T-helper 1 cell treated with Interleukin-12 subunit alpha and Interleukin-12 subunit beta and Interleukin-4 antibody, amounts not matched to agents 30 μg/mL and 1 μg/mL, for 36 hours (primary cell): ENCODE results near the gene PARN.

Experiments
- H3K27ac Mint-ChIP-seq: one replicate; pipeline ENCODE4 v1.8.0; 2021; ENCODE audit warnings: mild to moderate bottlenecking, mixed read lengths
- H3K27me3 Mint-ChIP-seq: one replicate; pipeline ENCODE4 v1.8.0; 2021; ENCODE audit warnings: low read depth, mixed read lengths
- H3K36me3 Mint-ChIP-seq: one replicate; pipeline ENCODE4 v1.8.0; 2021; ENCODE audit warnings: low read depth, mixed read lengths
- H3K4me1 Mint-ChIP-seq: one replicate; pipeline ENCODE4 v1.8.0; 2021; ENCODE audit warnings: low read depth, mixed read lengths
- H3K4me3 Mint-ChIP-seq: one replicate; pipeline ENCODE4 v1.8.0; 2021; ENCODE audit warnings: mild to moderate bottlenecking, moderate library complexity, mixed read lengths
- H3K9me3 Mint-ChIP-seq: one replicate; pipeline ENCODE4 v1.8.0; 2021; ENCODE audit warnings: mixed read lengths

Gene PARN

DNA sequence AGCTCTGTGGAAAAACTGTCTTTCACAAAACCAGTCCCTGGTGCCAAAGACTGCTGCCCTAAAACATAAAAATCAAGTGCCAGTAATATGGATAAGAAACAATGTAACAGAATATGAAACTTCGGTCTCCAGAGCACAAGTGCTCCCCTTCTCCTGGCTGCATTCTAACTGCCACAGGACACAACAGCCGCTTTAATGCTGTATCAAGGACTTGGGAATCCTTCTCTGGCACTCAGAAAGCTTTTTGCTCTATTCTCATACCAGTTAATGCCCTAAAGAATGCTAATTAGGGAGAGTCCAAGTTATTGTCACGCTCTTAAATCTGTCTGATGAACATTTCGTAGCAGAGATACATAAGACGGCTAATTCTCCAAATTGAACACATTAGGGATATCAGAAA is 90.9 kb downstream of the PARN start:
- Mint-ChIP-seq H3K9me3 (peaks cover 14% of the 10 kb centered on the region), H3K4me3 (no peak overlapping the region), H3K4me1 (no peaks in the 10 kb centered on the region), H3K36me3 (peaks cover 24% of the 10 kb centered on the region), H3K27me3 (no peaks in the 10 kb centered on the region), H3K27ac (no peak overlapping the region)

- Mint-ChIP-seq H3K9me3 (peaks cover 14% of the 10 kb centered on the region), H3K27me3 (no peaks in the 10 kb centered on the region)
Measured at GRCh38 chr16:14538604-14539003, 91.5 kb downstream of the PARN start.

DNA sequence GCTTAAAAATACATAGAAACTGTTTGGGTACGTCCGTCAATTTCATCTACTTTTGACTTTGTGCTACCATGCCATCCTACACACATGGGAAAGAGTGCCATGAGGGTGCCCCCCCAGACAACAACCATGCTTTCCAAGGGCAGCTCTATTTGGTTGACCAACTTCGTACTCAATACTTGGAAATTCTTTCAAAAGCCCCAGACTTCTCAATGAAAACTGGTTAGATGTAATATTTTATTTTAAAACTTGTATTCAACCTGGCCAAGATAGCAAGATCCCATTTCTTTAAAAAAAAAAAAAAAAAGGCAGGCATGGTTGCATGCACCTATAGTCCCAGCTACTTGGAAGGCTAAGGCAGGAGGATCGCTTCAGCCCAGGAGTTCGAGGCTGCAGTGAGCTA is 98.4 kb downstream of the PARN start:
- Mint-ChIP-seq H3K4me1 (peaks cover 4% of the 10 kb centered on the region), H3K27ac (no peak overlapping the region), H3K9me3 (no peaks in the 10 kb centered on the region), H3K4me3 (no peak overlapping the region), H3K36me3 (peaks cover 2% of the 10 kb centered on the region), H3K27me3 (no peaks in the 10 kb centered on the region)

More at GRCh38 chr16:14538604-14539003, 91.5 kb downstream of the PARN start:
- Mint-ChIP-seq H3K4me3 (no peak overlapping the region), H3K27ac (no peak overlapping the region), H3K4me1 (no peaks in the 10 kb centered on the region), H3K36me3 (peaks cover 19% of the 10 kb centered on the region)

DNA sequence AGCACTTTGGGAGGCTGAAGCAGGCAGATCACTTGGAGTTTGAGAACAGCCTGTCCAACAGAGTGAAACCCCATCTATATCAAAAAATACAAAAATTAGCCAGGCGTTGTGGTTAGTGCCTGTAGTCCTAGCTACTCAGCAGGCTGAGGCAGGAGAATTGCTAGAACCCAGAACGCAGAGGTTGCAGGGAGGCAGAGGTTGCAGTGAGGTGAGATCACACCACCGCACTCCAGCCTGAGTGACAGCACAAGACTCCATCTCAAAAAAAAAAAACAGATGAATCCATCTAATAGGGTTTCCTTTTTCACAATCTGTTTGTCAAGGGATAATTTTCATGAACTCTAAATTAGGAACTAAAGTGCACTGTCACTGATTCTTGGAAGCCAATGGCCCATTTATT is 99.0 kb downstream of the PARN start:
- peaks cover 2% of the 10 kb centered on the region for H3K36me3 Mint-ChIP-seq
- peaks cover 4% of the 10 kb centered on the region for H3K4me1 Mint-ChIP-seq
- H3K9me3 Mint-ChIP-seq = no peaks in the 10 kb centered on the region
- H3K27me3 Mint-ChIP-seq = no peaks in the 10 kb centered on the region
- H3K4me3 Mint-ChIP-seq = no peak overlapping the region
- no peak overlapping the region for H3K27ac Mint-ChIP-seq

DNA sequence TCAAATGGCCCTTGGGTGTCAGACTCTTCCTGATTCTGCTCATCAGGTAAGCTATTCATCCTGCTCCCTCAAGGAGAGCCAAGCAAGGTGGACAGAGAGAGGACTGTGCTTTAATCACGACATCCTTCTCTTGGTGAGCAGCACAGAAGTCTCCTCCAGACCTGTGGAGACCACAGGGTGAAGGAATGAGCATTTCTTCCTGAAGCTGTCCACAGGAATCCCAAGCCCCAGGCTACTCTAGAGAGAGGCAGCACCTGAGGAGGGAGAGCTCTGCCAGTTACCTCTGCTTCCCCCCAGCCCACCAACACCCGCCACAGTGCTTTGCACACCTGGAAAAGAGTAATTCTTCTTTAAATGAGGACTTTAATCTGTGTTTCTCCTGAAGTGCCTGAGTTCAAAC is 100.0 kb downstream of the PARN start:
- Mint-ChIP-seq H3K36me3 (peaks cover 2% of the 10 kb centered on the region), H3K4me3 (no peak overlapping the region)

DNA sequence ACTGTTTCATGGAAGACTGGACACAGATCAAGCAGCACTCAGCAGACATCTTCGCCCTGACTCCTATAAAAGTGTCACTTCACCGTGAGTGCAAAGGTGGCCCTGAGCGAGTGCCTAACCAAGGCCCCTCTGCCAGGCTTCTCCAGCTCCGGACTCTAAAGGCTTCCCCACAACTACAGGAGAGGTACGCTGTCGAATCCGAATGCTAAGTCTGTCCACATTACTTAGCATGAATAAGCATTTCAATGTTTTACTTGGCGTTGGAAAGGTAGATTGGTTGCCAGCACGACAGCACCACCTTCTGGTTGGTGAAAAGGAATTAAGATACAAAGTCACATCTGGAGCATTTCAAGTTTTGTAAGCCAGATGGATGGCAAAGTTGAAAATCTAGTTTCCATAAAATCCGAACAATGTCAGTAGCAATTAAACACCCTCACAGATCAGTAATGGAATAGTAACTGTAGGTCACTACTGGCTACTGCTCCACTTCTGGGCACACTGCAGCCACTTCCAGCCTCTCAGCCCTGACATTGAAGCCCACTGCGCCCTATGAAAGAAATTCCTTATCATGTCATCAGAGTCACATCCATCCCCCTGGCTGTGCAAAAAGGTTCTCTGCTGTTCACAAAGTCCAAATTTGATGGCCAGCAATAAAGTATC is 100.9 kb downstream of the PARN start:
- Mint-ChIP-seq H3K36me3 (peaks cover 2% of the 10 kb centered on the region), H3K27ac (no peak overlapping the region), H3K9me3 (no peaks in the 10 kb centered on the region), H3K4me1 (peaks cover 4% of the 10 kb centered on the region), H3K4me3 (no peak overlapping the region), H3K27me3 (no peaks in the 10 kb centered on the region)

More for the DNA sequence above, 100.0 kb downstream of the PARN start:
- H3K4me1 Mint-ChIP-seq = peaks cover 4% of the 10 kb centered on the region
- no peak overlapping the region for H3K27ac Mint-ChIP-seq
- H3K9me3 Mint-ChIP-seq = no peaks in the 10 kb centered on the region
- H3K27me3 Mint-ChIP-seq = no peaks in the 10 kb centered on the region

- Mint-ChIP-seq H3K4me1 (peaks cover 4% of the 10 kb centered on the region), H3K9me3 (no peaks in the 10 kb centered on the region), H3K27me3 (no peaks in the 10 kb centered on the region), H3K4me3 (no peak overlapping the region), H3K27ac (no peak overlapping the region), H3K36me3 (no peaks in the 10 kb centered on the region)
Measured at GRCh38 chr16:14528306-14528705, 101.8 kb downstream of the PARN start.

GRCh38 chr16:14527411-14528044 is 102.5 kb downstream of the PARN start:
- Mint-ChIP-seq H3K4me1 (peaks cover 4% of the 10 kb centered on the region), H3K9me3 (no peaks in the 10 kb centered on the region), H3K27me3 (no peaks in the 10 kb centered on the region), H3K27ac (no peak overlapping the region), H3K36me3 (no peaks in the 10 kb centered on the region), H3K4me3 (no peak overlapping the region)

- Mint-ChIP-seq H3K4me3 (no peak overlapping the region), H3K9me3 (no peaks in the 10 kb centered on the region), H3K36me3 (no peaks in the 10 kb centered on the region), H3K4me1 (peaks cover 7% of the 10 kb centered on the region), H3K27me3 (no peaks in the 10 kb centered on the region), H3K27ac (no peak overlapping the region)
Measured at GRCh38 chr16:14525596-14525995, 104.5 kb downstream of the PARN start.

- H3K9me3 Mint-ChIP-seq = no peaks in the 10 kb centered on the region
- no peak overlapping the region for H3K4me3 Mint-ChIP-seq
- H3K27ac Mint-ChIP-seq = no peak overlapping the region
- no peaks in the 10 kb centered on the region for H3K27me3 Mint-ChIP-seq
- H3K4me1 Mint-ChIP-seq = peaks cover 7% of the 10 kb centered on the region
- no peaks in the 10 kb centered on the region for H3K36me3 Mint-ChIP-seq
Measured at GRCh38 chr16:14524979-14525378, 105.1 kb downstream of the PARN start.

GRCh38 chr16:14523632-14524031 is 106.4 kb downstream of the PARN start:
- Mint-ChIP-seq H3K27me3 (no peaks in the 10 kb centered on the region), H3K4me1 (peaks cover 4% of the 10 kb centered on the region)

GRCh38 chr16:14522671-14523070 is 107.4 kb downstream of the PARN start:
- H3K9me3 Mint-ChIP-seq = no peaks in the 10 kb centered on the region
- no peaks in the 10 kb centered on the region for H3K27me3 Mint-ChIP-seq
- no peak overlapping the region for H3K27ac Mint-ChIP-seq
- no peaks in the 10 kb centered on the region for H3K36me3 Mint-ChIP-seq
- no peak overlapping the region for H3K4me3 Mint-ChIP-seq
- peaks cover 3% of the 10 kb centered on the region for H3K4me1 Mint-ChIP-seq

More at GRCh38 chr16:14523632-14524031, 106.4 kb downstream of the PARN start:
- H3K36me3 Mint-ChIP-seq = no peaks in the 10 kb centered on the region
- no peak overlapping the region for H3K27ac Mint-ChIP-seq
- no peaks in the 10 kb centered on the region for H3K9me3 Mint-ChIP-seq
- H3K4me3 Mint-ChIP-seq = no peak overlapping the region

DNA sequence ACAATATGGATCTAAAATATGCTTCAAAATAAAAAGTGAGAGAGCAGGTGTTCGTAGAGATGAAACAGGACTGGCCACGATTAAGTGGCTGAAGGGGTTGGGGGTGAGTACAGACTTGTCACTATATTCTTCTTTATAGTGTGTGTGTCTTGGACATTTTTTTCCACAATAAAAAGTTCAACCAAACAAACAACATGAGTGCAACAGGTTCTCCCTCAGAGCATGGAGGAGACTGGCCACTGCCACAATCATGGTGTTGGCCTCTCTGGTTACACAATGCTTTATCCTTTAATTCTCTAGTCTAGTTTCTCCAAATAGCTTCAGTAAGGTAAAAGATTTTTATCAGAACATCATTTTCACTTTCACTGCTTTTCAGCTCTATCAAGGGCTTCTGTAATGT is 109.3 kb downstream of the PARN start:
- Mint-ChIP-seq H3K9me3 (no peaks in the 10 kb centered on the region), H3K4me3 (no peak overlapping the region), H3K27me3 (no peaks in the 10 kb centered on the region), H3K27ac (no peak overlapping the region), H3K36me3 (no peaks in the 10 kb centered on the region), H3K4me1 (peaks cover 3% of the 10 kb centered on the region)

DNA sequence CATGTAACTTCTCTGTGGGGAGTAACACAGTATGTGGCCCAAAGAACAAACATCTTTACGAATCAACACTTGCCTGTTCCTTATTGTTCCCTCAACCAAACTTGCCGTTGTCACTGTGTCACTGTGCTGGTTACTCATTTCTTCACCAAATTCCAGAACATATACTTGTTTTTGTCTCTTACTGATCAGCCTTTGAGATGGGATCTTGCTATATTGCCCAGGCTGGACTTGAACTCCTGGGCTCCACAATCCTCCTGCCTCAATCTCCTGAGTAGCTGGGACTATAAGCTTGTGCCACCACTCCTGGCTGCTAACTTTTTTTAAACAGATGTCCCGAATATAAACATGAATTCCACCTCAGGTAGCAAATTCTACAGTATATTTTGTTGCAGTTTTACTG is 115.1 kb downstream of the PARN start:
- no peak overlapping the region for H3K4me3 Mint-ChIP-seq
- peaks cover 5% of the 10 kb centered on the region for H3K36me3 Mint-ChIP-seq
- H3K9me3 Mint-ChIP-seq = no peaks in the 10 kb centered on the region
- H3K27ac Mint-ChIP-seq = no peak overlapping the region
- H3K4me1 Mint-ChIP-seq = peaks cover 2% of the 10 kb centered on the region
- no peaks in the 10 kb centered on the region for H3K27me3 Mint-ChIP-seq

DNA sequence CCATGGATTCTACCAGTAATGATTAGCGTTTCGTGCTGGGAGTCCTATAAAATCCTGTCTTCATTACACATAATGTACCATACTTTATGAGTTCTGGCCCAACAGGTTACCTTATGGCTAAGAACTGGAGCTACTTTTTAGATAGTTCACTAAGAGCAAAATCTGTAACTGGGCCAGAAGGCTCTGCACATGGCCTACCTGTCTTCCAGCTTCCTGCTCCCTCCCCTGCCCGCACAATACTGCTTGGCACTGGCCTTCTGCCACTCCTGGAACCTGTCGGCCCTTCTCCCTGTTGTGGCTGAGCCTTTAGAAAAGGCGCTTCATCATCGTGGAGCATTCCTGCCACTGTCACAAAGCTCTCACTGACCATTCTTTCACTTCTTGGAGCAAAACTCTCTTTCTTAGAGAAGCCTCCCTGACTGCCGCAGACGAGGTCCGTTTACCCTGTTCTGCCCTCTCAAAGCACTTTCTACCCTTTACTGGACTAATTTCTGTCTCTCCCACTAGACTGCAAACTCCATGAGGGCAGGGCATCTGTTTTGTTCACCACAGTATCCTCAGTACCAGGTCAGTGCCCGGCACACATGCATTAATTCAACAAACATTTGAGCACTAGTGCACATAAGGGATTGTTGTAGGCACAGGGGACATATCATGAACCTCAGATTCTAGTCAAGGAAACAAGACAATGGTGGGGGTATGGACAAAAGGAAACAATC is 116.5 kb downstream of the PARN start:
- Mint-ChIP-seq H3K27ac (no peak overlapping the region), H3K4me1 (peaks cover 2% of the 10 kb centered on the region), H3K9me3 (no peaks in the 10 kb centered on the region), H3K4me3 (no peak overlapping the region), H3K36me3 (peaks cover 5% of the 10 kb centered on the region), H3K27me3 (no peaks in the 10 kb centered on the region)
